ENCODE results near the gene EPHA2. TPM values are rescaled to one million over a fixed set of nuclear protein-coding genes. Genes with fewer than 3 reads are reported as not detected.

Gene EPHA2
- 81.6 to 130 TPM (median 125 TPM) in 5 replicates for total RNA-seq (2022; extraction: Qiagen RNA extraction)

DNA sequence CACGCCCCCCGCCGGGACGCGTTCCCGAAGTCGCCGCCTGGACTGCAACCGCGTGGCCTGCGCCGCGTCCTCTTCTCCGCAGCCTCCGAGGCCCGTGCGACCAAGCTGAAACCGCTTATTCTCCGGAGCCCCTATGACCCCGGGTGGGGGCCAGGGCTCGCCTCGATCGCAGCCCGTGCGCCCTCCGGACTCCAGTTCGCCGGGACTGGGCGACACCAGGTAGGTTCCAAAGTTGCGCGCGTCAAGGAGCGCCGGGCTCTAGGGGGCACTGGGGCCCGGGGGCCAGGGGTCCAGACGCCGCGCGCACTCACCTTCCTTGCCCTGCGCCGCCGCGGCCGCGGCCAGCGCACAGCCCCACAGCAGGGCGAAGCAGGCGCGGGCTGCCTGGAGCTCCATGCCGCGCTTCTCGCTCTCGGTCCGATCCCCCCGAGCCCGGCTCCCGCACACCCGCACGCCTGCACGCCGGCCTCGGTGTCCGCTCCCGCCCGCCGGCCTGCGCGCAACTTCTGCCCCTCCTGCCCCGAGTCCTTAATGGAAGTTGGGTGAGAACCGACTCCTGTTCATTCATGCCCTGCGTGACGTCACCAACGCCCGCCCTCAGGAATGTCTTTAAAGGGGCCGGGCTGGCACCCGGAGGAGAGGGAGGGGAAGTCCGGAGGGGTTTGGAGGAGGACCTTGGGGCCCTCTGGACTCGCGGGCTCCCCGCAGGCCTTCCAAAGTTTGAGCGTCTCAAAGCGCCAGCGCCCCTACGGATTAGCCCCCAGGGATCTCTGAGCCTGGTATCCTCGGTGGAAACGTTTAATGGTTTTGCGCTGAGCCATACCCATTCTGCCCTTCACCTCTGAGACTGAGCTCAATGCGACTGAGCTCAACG is at the start of gene EPHA2:
Gene EPHA2 (minus strand): TSS at position 533 of the 874 bp plus-strand sequence. CDS start 137 bp downstream, at position 396.

Other genes starting within 250 kb of the EPHA2 start
- gene ZBTB17, start 180.0 kb downstream of the EPHA2 start, total RNA-seq (2022; extraction: Qiagen RNA extraction), result 9.7 to 13.9 TPM (median 12.7 TPM) in 5 replicates
- not detected in 5 replicates for gene SRARP, start 151.8 kb downstream of the EPHA2 start, total RNA-seq (2022; extraction: Qiagen RNA extraction)
- gene HSPB7, start 138.0 kb downstream of the EPHA2 start, total RNA-seq (2022; extraction: Qiagen RNA extraction), result 0.05 to 0.14 TPM (median 0.09 TPM) in 4 of 5 replicates, not detected in the other
- gene CLCNKA, start 134.0 kb downstream of the EPHA2 start, total RNA-seq (2022; extraction: Qiagen RNA extraction), result 0.04 to 0.07 TPM (median 0.05 TPM) in 4 of 5 replicates, not detected in the other
- gene CLCNKB, start 112.3 kb downstream of the EPHA2 start, total RNA-seq (2022; extraction: Qiagen RNA extraction), result 0.06 to 0.14 TPM (median 0.11 TPM) in 5 replicates
- 12.6 to 20.3 TPM (median 19.8 TPM) in 5 replicates for gene FAM131C, start 82.4 kb downstream of the EPHA2 start, total RNA-seq (2022; extraction: Qiagen RNA extraction)
- gene ARHGEF19, start 56.6 kb upstream of the EPHA2 start, total RNA-seq (2022; extraction: Qiagen RNA extraction), result 5.1 to 5.9 TPM (median 5.2 TPM) in 5 replicates
- 2.1 to 4.1 TPM (median 3.6 TPM) in 5 replicates for gene CPLANE2, start 81.1 kb upstream of the EPHA2 start, total RNA-seq (2022; extraction: Qiagen RNA extraction)
- gene FBXO42, start 196.4 kb upstream of the EPHA2 start, total RNA-seq (2022; extraction: Qiagen RNA extraction), result 6.5 to 9.2 TPM (median 7.9 TPM) in 5 replicates
- 75.5 to 99.2 TPM (median 95.8 TPM) in 5 replicates for gene SZRD1, start 211.2 kb upstream of the EPHA2 start, total RNA-seq (2022; extraction: Qiagen RNA extraction)